GM15510 (cell line): ENCODE results near the gene TFB2M.

Experiments used
- POLR2A ChIP-seq: IDR thresholded peaks from 3 replicates; pipeline ENCODE4 v1.6.1; 2011; ENCODE audit warnings: borderline replicate concordance; ENCODE audit not compliant: insufficient read length; ENCODE audit errors: extremely low read depth

Gene TFB2M

GRCh38 chr1:246588159-246588721 lies 22.2 kb upstream of the TFB2M start:
- TF ChIP-seq POLR2A: no peak

- TF ChIP-seq POLR2A: no peak
These were observed 21.5 kb upstream of the TFB2M start for GRCh38 chr1:246587606-246588005.

- TF ChIP-seq POLR2A: no peak
These were observed 21.0 kb upstream of the TFB2M start for GRCh38 chr1:246587032-246587431.

- no peak for TF ChIP-seq POLR2A
These were observed 17.6 kb upstream of the TFB2M start for GRCh38 chr1:246583448-246584185.

GRCh38 chr1:246583056-246583440 lies 17.0 kb upstream of the TFB2M start:
- TF ChIP-seq POLR2A: no peak

DNA sequence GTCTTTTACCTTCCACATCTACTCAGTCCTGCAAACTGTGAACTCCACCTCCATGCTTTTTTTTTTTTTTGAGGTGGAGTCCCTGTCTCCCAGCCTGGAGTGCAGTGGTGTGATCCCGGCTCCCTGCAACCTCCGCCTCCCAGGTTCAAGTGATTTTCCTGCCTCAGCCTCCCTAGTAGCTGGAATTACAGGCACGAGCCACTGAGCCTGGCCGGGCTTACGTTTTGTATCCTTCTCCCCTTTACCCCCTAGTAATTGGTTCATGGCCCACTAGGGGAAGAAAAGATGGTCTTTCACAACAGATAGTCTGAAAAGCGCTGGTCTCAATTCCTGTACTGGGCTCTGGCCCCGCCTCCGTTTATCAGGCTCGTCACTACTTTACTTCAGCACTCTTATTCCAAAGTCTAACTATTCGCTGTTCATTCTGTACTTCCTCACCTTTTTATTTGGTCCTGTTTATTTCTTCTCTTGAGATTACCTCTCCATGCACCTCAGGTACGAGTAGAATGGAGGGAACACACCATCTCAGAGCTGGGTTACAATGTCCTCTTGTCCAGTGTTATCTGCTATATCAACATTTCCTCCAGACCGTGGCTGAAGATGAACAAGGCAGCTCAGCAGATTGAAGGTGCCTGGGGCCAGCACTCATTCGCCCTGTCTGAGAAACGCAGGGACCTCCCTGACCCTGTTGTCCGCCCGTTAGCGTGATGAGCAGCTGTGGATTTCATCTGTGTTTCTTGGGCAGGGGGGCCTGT lies 16.4 kb upstream of the TFB2M start:
- TF ChIP-seq POLR2A: no peak

DNA sequence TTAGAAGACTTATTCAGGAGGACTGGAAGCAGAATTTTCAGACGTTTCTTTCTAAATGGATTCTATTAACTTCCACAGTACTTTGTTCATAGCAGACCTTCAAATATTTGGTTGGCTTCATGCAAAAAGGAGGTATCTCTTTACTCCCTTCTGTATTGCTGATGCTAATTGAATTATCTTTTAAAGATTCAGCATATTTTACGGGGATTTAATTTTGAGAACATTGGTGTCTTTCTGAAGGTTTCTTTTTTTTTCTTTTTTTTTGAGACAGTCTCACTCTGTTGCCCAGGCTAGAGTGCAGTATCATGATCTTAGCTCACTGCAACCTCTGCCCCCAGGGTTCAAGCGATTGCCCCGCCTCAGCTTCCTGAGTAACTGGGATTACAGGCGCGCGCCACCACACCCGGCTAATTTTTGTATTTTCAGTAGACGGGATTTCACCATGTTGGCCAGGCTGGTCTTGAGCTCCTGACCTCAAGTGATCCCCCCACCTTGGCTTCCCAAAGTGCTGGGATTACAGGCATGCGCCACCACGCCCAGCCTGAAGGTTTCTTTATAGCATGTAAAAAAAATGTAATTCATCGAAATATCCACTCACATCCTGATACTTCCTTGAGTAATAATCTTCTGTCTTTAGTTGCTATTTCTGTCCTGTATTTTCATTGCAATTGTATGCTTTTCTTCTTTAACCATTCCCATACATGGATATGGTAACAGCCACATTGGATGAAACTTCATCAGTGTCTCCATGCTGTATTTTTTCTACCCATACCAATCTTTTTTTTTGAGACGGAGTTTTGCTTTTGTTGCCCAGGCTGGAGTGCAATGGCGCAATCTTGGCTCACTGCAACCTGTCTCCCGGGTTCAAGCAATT lies 14.7 kb upstream of the TFB2M start:
- no peak for TF ChIP-seq POLR2A

- TF ChIP-seq POLR2A: no peak
These were observed 13.8 kb upstream of the TFB2M start for GRCh38 chr1:246579818-246580217.

GRCh38 chr1:246577720-246578106 lies 11.7 kb upstream of the TFB2M start:
- no peak for TF ChIP-seq POLR2A

GRCh38 chr1:246577082-246577719 lies 11.1 kb upstream of the TFB2M start:
- TF ChIP-seq POLR2A: no peak

- no peak for TF ChIP-seq POLR2A
These were observed 10.6 kb upstream of the TFB2M start for GRCh38 chr1:246576709-246577032.

DNA sequence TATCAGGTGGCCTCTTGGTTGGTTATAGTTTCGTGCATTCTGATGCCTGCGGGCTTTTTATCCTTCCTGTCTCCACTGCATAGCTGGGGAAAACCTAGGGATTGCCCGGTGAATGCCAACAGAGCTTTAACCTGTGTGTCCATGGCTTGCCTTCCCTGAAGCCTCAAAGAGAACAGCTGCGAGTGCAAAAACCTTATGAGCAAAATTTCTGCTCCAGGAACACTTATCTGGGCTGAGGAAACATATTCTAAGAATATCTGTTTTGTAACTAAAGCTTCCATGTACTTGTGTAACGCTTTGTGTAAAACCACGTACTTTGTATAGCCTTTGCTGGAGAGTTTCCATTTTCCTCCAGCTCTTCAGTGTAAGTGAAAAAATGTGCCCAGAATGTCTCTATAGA lies 7.4 kb upstream of the TFB2M start:
- TF ChIP-seq POLR2A: no peak

- no peak for TF ChIP-seq POLR2A
These were observed 6.7 kb upstream of the TFB2M start for GRCh38 chr1:246572785-246573184.

DNA sequence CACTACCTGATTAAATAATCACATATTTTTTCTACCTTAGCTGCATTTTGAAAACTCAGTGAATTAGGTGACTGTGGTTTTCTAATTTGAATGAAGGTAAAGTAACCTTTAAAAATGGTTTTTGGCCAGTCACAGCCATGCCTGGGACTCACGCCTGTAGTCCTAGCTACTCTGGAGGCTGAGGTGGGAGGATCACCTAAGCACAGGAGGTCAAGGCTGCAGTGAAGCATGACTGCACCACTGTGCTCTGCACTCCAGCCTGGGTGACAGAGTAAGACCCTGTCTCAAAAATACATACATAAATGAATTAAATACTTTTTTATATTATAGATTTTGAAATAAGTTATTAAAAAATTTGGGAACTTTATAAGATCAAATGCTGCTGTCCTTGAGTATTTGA lies 5.9 kb upstream of the TFB2M start:
- no peak for TF ChIP-seq POLR2A
